ENCODE data around the gene OGFOD2. TPM values are rescaled to one million over a fixed set of nuclear protein-coding genes. Genes with fewer than 3 reads are reported as not detected.

OGFOD2 gene
- total RNA-seq, 5 donors from 2014 or later (not counting 1 experiment from before 2014, with no cell fraction given): 17.4 to 45.3 (median 43.7) TPM

- WGBS (ENCODE audit: insufficient coverage): 50% methylated on average over 1 of the region's 4 CpGs
- H3K36me3 Mint-ChIP-seq: no peaks in the 10 kb centered on the region
- Histone ChIP-seq H3K36me3 (ENCODE audit: control insufficient read depth in 2 of 2, extremely low read depth in 1 of 2, insufficient read depth in 1 of 2, low read length in 1 of 2) (no peaks in the 10 kb centered on the region), H3K27me3 (replicated peaks in 1 of 2; ENCODE audit: control insufficient read depth in 2 of 2, extremely low read depth in 1 of 2, insufficient read depth in 2 of 2, low read length in 1 of 2) (no peaks in the 10 kb centered on the region), H3K9me3 (no peaks in the 10 kb centered on the region), H3K4me3 (ENCODE audit: control insufficient read depth in 1 of 2, extremely low read depth in 1 of 2, low read length in 1 of 2) (no peak overlapping the region), H3K4me1 (ENCODE audit: control insufficient read depth in 1 of 2, extremely low read depth in 1 of 2, insufficient read depth in 2 of 2, low read length in 2 of 2) (peaks cover 2 to 28% of the 10 kb centered on the region in 2 experiments), H3K27ac (ENCODE audit: low read length) (no peak overlapping the region)
- H3K27ac Mint-ChIP-seq: no peak overlapping the region
- CTCF ChIA-PET: interaction anchor here in 1 of 2 donors (1.2 kb wide), 1 partner anchor 109 kb away, joined by 6 read pairs; no protein-coding TSS in a partner anchor
- ATAC-seq (replicated peaks in 1 of 4) (no peak), DNase-seq (no peak)
- no peaks in the 10 kb centered on the region for H3K9me3 Mint-ChIP-seq
- peaks cover 9 to 17% (median 15%) of the 10 kb centered on the region in 3 donors for H3K4me1 Mint-ChIP-seq
- H3K4me3 Mint-ChIP-seq: no peak overlapping the region
- POLR2A ChIA-PET: interaction anchor here in 1 of 2 donors (0.6 kb wide), 1 partner anchor 241 kb away, joined by 3 read pairs; no protein-coding TSS in a partner anchor
- H3K27me3 Mint-ChIP-seq: no peaks in the 10 kb centered on the region
These were observed 5.4 kb upstream of the OGFOD2 start for GRCh38 chr12:122969676-122970075.

- WGBS (ENCODE audit: insufficient coverage): 1% methylated on average over 24 of the region's 32 CpGs
- CTCF ChIA-PET: interaction anchor here in 1 of 2 donors (1.0 kb wide), 1 partner anchor 8 kb away, joined by 4 read pairs; the partner anchor contains the start of gene ABCB9
- no peaks in the 10 kb centered on the region for H3K9me3 ChIP-seq
- H3K27me3 ChIP-seq (replicated peaks in 1 of 2; ENCODE audit: control insufficient read depth in 2 of 2, extremely low read depth in 1 of 2, insufficient read depth in 2 of 2, low read length in 1 of 2): no peaks in the 10 kb centered on the region
- H3K4me3 Mint-ChIP-seq: peak overlapping the region; percentile 97
- peak overlapping the region; percentile 92 to 94 for H3K4me3 ChIP-seq (ENCODE audit: control insufficient read depth in 1 of 2, extremely low read depth in 1 of 2, low read length in 1 of 2)
- no peaks in the 10 kb centered on the region for H3K36me3 Mint-ChIP-seq
- H3K27ac ChIP-seq (ENCODE audit: low read length): peak overlapping the region; percentile 99
- H3K9me3 Mint-ChIP-seq: no peaks in the 10 kb centered on the region
- POLR2A ChIA-PET: interaction anchor here (0.5 to 1.0 kb wide), 5 partner anchors 86 to 1677 kb away, joined by 3 to 12 read pairs (median 7); no protein-coding TSS in a partner anchor
- H3K4me1 Mint-ChIP-seq: peaks cover 20 to 40% (median 31%) of the 10 kb centered on the region in 3 donors
- DNase-seq: peak; percentile 96 to 100 (median 98)
- ATAC-seq (replicated peaks in 1 of 4): peak; percentile 85 to 87 (median 86)
- H3K36me3 ChIP-seq (ENCODE audit: control insufficient read depth in 2 of 2, extremely low read depth in 1 of 2, insufficient read depth in 1 of 2, low read length in 1 of 2): peaks cover 5 to 12% of the 10 kb centered on the region in 2 donors
- H3K27ac Mint-ChIP-seq: peak overlapping the region; percentile 99 to 100
- peaks cover 10 to 48% of the 10 kb centered on the region in 2 experiments for H3K4me1 ChIP-seq (ENCODE audit: control insufficient read depth in 1 of 2, extremely low read depth in 1 of 2, insufficient read depth in 2 of 2, low read length in 2 of 2)
- no peaks in the 10 kb centered on the region for H3K27me3 Mint-ChIP-seq
These were observed 661 bp upstream of the OGFOD2 start for GRCh38 chr12:122974274-122974891.

DNA sequence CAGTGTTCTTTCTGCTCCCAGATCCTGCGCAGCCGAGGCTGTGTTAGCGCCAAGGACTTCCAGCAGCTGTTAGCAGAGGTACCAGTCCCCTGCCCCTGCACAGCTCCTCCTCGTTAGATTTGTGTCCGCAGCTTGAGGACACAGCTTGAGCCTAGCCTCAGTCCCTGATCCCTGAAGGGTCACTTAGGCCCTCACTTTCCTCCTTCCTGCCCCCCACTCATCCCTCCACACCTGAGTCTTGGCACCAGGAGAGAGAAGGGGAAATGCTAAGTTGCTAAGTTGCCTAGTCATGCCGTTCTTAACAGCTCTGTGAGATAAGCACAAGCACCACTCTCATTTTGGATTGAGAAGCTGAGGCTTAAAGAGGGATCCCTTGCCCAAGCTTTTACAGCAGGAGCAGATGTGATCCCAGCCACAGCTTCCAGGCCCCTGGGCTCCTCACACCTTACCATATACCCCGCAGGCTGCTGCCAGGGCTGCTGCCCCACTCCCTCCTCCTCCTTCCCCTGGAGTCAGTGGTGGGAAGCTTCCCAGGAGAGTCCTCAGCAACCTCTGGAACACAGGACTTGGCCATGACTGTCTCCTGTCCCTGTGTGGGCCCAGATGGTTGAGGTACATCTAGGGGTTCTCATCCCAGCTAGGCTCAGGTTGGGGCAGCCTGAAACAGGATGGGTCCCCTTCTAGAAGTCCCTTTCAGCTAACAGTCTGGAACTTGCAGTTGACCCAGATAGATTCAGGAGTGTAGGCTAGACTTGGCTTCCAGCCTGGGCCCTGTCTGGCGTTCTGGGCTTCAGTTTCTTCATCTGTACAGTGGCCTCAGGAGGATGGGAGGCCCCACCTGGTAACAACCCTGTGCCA lies 975 bp downstream of the OGFOD2 start:
- no peaks in the 10 kb centered on the region for H3K27me3 ChIP-seq (replicated peaks in 1 of 2; ENCODE audit: control insufficient read depth in 2 of 2, extremely low read depth in 1 of 2, insufficient read depth in 2 of 2, low read length in 1 of 2)
- H3K4me3 ChIP-seq (ENCODE audit: control insufficient read depth in 1 of 2, extremely low read depth in 1 of 2, low read length in 1 of 2): peak overlapping the region; percentile 92 to 94
- H3K9me3 Mint-ChIP-seq: no peaks in the 10 kb centered on the region
- H3K27ac Mint-ChIP-seq: peak overlapping the region; percentile 99 to 100
- H3K4me1 ChIP-seq (ENCODE audit: control insufficient read depth in 1 of 2, extremely low read depth in 1 of 2, insufficient read depth in 2 of 2, low read length in 2 of 2): peaks cover 15 to 57% of the 10 kb centered on the region in 2 experiments
- POLR2A ChIA-PET: interaction anchor here in 1 of 2 donors (0.5 to 0.8 kb wide), 3 partner anchors 8 to 709 kb away, joined by 3 to 4 read pairs (median 3); partner anchors contain the start of gene TMED2
- WGBS (ENCODE audit: insufficient coverage): 49% methylated on average over 3 of the region's 8 CpGs
- H3K36me3 Mint-ChIP-seq: no peaks in the 10 kb centered on the region
- peaks cover 5 to 12% of the 10 kb centered on the region in 2 donors for H3K36me3 ChIP-seq (ENCODE audit: control insufficient read depth in 2 of 2, extremely low read depth in 1 of 2, insufficient read depth in 1 of 2, low read length in 1 of 2)
- no peak for ATAC-seq (replicated peaks in 1 of 4)
- no peaks in the 10 kb centered on the region for H3K27me3 Mint-ChIP-seq
- H3K4me3 Mint-ChIP-seq: peak overlapping the region; percentile 97
- H3K4me1 Mint-ChIP-seq: peaks cover 27 to 49% (median 38%) of the 10 kb centered on the region in 3 donors
- no peaks in the 10 kb centered on the region for H3K9me3 ChIP-seq
- peak overlapping the region; percentile 99 for H3K27ac ChIP-seq (ENCODE audit: low read length)
- DNase-seq: no peak
- CTCF ChIA-PET: interaction anchor here in 1 of 2 donors (0.8 to 1.2 kb wide), 3 partner anchors 10 to 96 kb away, joined by 3 to 5 read pairs (median 3); partner anchors contain the start of gene ABCB9

DNA sequence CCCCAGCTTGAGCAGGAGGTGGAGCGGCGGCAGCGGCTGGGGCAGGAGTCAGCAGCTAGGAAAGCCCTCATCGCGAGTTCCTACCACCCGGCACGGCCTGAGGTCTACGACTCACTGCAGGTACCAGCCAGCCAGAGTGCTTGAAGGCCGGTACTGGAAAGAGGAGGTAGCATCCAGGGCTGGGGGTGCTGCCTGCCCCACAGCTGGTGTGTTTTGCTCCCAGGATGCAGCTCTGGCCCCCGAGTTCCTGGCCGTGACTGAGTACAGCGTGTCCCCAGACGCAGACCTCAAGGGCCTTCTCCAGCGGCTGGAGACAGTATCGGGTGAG lies 1.6 kb downstream of the OGFOD2 start:
- H3K4me1 Mint-ChIP-seq: peaks cover 32 to 53% (median 41%) of the 10 kb centered on the region in 3 donors
- Histone ChIP-seq H3K4me3 (ENCODE audit: control insufficient read depth in 1 of 2, extremely low read depth in 1 of 2, low read length in 1 of 2) (no peak overlapping the region), H3K4me1 (ENCODE audit: control insufficient read depth in 1 of 2, extremely low read depth in 1 of 2, insufficient read depth in 2 of 2, low read length in 2 of 2) (peaks cover 15 to 63% of the 10 kb centered on the region in 2 experiments), H3K27me3 (replicated peaks in 1 of 2; ENCODE audit: control insufficient read depth in 2 of 2, extremely low read depth in 1 of 2, insufficient read depth in 2 of 2, low read length in 1 of 2) (no peaks in the 10 kb centered on the region), H3K27ac (ENCODE audit: low read length) (no peak overlapping the region), H3K9me3 (no peaks in the 10 kb centered on the region), H3K36me3 (ENCODE audit: control insufficient read depth in 2 of 2, extremely low read depth in 1 of 2, insufficient read depth in 1 of 2, low read length in 1 of 2) (peaks cover 5 to 12% of the 10 kb centered on the region in 2 donors)
- no peaks in the 10 kb centered on the region for H3K9me3 Mint-ChIP-seq
- no peak overlapping the region for H3K27ac Mint-ChIP-seq
- WGBS (ENCODE audit: insufficient coverage): 96% methylated on average over 14 of the region's 15 CpGs
- H3K36me3 Mint-ChIP-seq: no peaks in the 10 kb centered on the region
- peak overlapping the region; percentile 97 for H3K4me3 Mint-ChIP-seq
- CTCF ChIA-PET: no interaction called here
- no peak for DNase-seq
- H3K27me3 Mint-ChIP-seq: no peaks in the 10 kb centered on the region
- POLR2A ChIA-PET: no interaction called here
- no peak for ATAC-seq (replicated peaks in 1 of 4)

GRCh38 chr12:122977153-122977552 lies 2.1 kb downstream of the OGFOD2 start:
- Histone ChIP-seq H3K27ac (ENCODE audit: low read length) (no peak overlapping the region), H3K27me3 (replicated peaks in 1 of 2; ENCODE audit: control insufficient read depth in 2 of 2, extremely low read depth in 1 of 2, insufficient read depth in 2 of 2, low read length in 1 of 2) (no peaks in the 10 kb centered on the region), H3K9me3 (no peaks in the 10 kb centered on the region), H3K36me3 (ENCODE audit: control insufficient read depth in 2 of 2, extremely low read depth in 1 of 2, insufficient read depth in 1 of 2, low read length in 1 of 2) (peaks cover 5 to 16% of the 10 kb centered on the region in 2 donors), H3K4me3 (ENCODE audit: control insufficient read depth in 1 of 2, extremely low read depth in 1 of 2, low read length in 1 of 2) (no peak overlapping the region), H3K4me1 (ENCODE audit: control insufficient read depth in 1 of 2, extremely low read depth in 1 of 2, insufficient read depth in 2 of 2, low read length in 2 of 2) (peaks cover 16 to 68% of the 10 kb centered on the region in 2 experiments)
- 98% methylated on average over 4 of the region's 6 CpGs for WGBS (ENCODE audit: insufficient coverage)
- peak overlapping the region; percentile 28 to 97 (median 97) for H3K4me3 Mint-ChIP-seq
- H3K27me3 Mint-ChIP-seq: no peaks in the 10 kb centered on the region
- H3K36me3 Mint-ChIP-seq: no peaks in the 10 kb centered on the region
- peak overlapping the region in 1 of 2 donors; percentile 71 for H3K27ac Mint-ChIP-seq
- ChIA-PET POLR2A (no interaction called here), CTCF (no interaction called here)
- H3K9me3 Mint-ChIP-seq: no peaks in the 10 kb centered on the region
- no peak for ATAC-seq (replicated peaks in 1 of 4)
- no peak for DNase-seq
- peaks cover 36 to 58% (median 47%) of the 10 kb centered on the region in 3 donors for H3K4me1 Mint-ChIP-seq

DNA sequence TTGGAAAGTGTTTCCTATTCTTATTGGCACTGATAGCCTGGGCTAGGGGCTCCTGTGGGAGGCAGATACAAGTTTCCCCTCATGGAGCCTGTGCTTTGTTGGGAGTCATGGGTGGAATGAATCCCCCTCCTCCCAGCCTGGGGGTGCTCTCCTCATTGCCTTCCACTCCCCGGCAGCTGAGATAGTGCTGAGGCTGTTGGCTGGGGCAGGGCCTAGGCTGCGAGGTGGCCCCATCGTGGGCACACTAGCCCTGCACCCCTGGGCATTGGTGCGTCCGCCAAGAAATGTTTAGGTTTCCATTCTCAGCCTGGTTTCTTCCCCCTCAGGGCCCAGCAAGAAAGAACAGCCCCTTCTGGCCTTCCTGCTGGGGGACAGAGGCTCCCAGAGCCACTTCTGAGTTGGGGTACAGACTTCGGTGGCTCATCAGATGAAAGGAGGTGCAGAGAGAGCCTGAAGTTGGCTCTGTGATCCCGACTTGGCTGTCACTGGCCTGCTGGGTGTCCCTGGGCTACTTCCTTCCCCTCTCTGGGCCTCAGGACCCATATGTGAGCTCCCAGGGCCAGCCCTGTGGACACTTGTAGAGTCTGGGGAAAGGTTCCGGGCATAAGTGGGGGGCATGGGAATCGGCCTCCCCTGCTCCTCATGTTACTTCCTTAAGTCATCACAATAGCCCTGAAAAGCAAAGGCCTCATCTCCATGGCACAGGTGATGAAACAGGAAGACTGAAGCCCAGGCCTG lies 2.8 kb downstream of the OGFOD2 start:
- peaks cover 5 to 23% of the 10 kb centered on the region in 2 donors for H3K36me3 ChIP-seq (ENCODE audit: control insufficient read depth in 2 of 2, extremely low read depth in 1 of 2, insufficient read depth in 1 of 2, low read length in 1 of 2)
- no peaks in the 10 kb centered on the region for H3K36me3 Mint-ChIP-seq
- ChIA-PET POLR2A (no interaction called here), CTCF (no interaction called here)
- no peak for ATAC-seq (replicated peaks in 1 of 4)
- H3K4me1 Mint-ChIP-seq: peaks cover 37 to 64% (median 53%) of the 10 kb centered on the region in 3 donors
- no peak for DNase-seq
- H3K4me3 Mint-ChIP-seq: peak overlapping the region; percentile 49 to 97 (median 97)
- 98% methylated on average over 5 of the region's 9 CpGs for WGBS (ENCODE audit: insufficient coverage)
- H3K27me3 Mint-ChIP-seq: no peaks in the 10 kb centered on the region
- H3K9me3 ChIP-seq: no peaks in the 10 kb centered on the region
- H3K27ac Mint-ChIP-seq: peak overlapping the region; percentile 39 to 49
- no peak overlapping the region for H3K4me3 ChIP-seq (ENCODE audit: control insufficient read depth in 1 of 2, extremely low read depth in 1 of 2, low read length in 1 of 2)
- no peaks in the 10 kb centered on the region for H3K9me3 Mint-ChIP-seq
- no peak overlapping the region for H3K27ac ChIP-seq (ENCODE audit: low read length)
- H3K4me1 ChIP-seq (ENCODE audit: control insufficient read depth in 1 of 2, extremely low read depth in 1 of 2, insufficient read depth in 2 of 2, low read length in 2 of 2): peaks cover 21 to 75% of the 10 kb centered on the region in 2 experiments
- no peaks in the 10 kb centered on the region for H3K27me3 ChIP-seq (replicated peaks in 1 of 2; ENCODE audit: control insufficient read depth in 2 of 2, extremely low read depth in 1 of 2, insufficient read depth in 2 of 2, low read length in 1 of 2)
